Esophagus (tissue), 2 donors: ENCODE measurements around the gene STARD4. TPM values are rescaled to one million over a fixed set of nuclear protein-coding genes. Genes with fewer than 3 reads are reported as not detected.
A peak's percentile ranks its signal among the peaks of the same experiment; 100 is the strongest.

ENCODE experiments used
- H3K27ac ChIP-seq, 2 donors: one replicate each; pipeline ENCODE4 v1.5.1; 2013; ENCODE audit warnings: low read depth in 2 of 2, mild to moderate bottlenecking in 2 of 2, inconsistent platforms in 1 of 2, low read length in 1 of 2, moderate library complexity in 1 of 2
- H3K27me3 ChIP-seq, 2 donors: one replicate each; pipeline ENCODE4 v1.6.1; 2013; ENCODE audit warnings: low read length in 2 of 2, control low read depth in 1 of 2, mild to moderate bottlenecking in 1 of 2; ENCODE audit not compliant: insufficient read depth in 2 of 2, control insufficient read depth in 1 of 2
- H3K36me3 ChIP-seq, 2 donors: one replicate each; pipeline ENCODE4 v1.6.1; 2013; ENCODE audit warnings: low read length in 1 of 2; ENCODE audit not compliant: control insufficient read depth in 2 of 2, insufficient read depth in 2 of 2
- H3K4me1 ChIP-seq, 2 donors: one replicate each; pipeline ENCODE4 v1.6.1; 2013; ENCODE audit warnings: low read length in 1 of 2; ENCODE audit not compliant: control insufficient read depth in 2 of 2, insufficient read depth in 2 of 2
- H3K4me3 ChIP-seq, 2 donors: one replicate each; pipeline ENCODE4 v1.5.1; 2013; ENCODE audit warnings: low read length in 2 of 2, mild to moderate bottlenecking in 2 of 2, low read depth in 1 of 2, moderate library complexity in 1 of 2
- H3K9me3 ChIP-seq, 2 donors: one replicate each; pipeline ENCODE4 v1.6.1; 2013; ENCODE audit warnings: mild to moderate bottlenecking in 2 of 2, low read depth in 1 of 2, low read length in 1 of 2, moderate library complexity in 1 of 2; ENCODE audit not compliant: control insufficient read depth in 2 of 2, insufficient read depth in 1 of 2
- WGBS, 2 donors: extraction: QIAGEN DNeasy Blood & Tissue Kit; methylation state at CpG; one replicate each; pipeline ENCODE4 v1.1.7; 2013; 5-methylcytosine and 5-hydroxymethylcytosine counted together
- polyA plus RNA-seq, 2 donors: library from polyadenylated mRNA; stranded (reverse); fragments of 200-250 nt; gene quantifications; one replicate each; pipeline ENCODE4 v1.2.3, GENCODE V29; 2013
- donor health status: healthy with polysubstance abuse.
- donor health status: Bipolar disorder and iron deficiency.

STARD4 gene
- polyA plus RNA-seq, 2 donors, result 5.3 to 5.9 TPM

GRCh38 chr5:111486926-111487325 lies 25.4 kb downstream of the STARD4 start:
- Histone ChIP-seq H3K4me1 (no peaks in the 10 kb centered on the region), H3K9me3 (no peaks in the 10 kb centered on the region), H3K27me3 (no peaks in the 10 kb centered on the region)

GRCh38 chr5:111486055-111486454 lies 26.3 kb downstream of the STARD4 start:
- 46 to 50% methylated on average over 2 of the region's 2 CpGs for WGBS, 2 donors
- H3K27me3 ChIP-seq, result no peaks in the 10 kb centered on the region

More at GRCh38 chr5:111486926-111487325, 25.4 kb downstream of the STARD4 start:
- no peak overlapping the region for H3K27ac ChIP-seq
- H3K4me3 ChIP-seq, result no peak overlapping the region
- no peaks in the 10 kb centered on the region for H3K36me3 ChIP-seq

GRCh38 chr5:111480346-111480745 lies 32.0 kb downstream of the STARD4 start:
- Histone ChIP-seq H3K36me3 (no peaks in the 10 kb centered on the region), H3K9me3 (no peaks in the 10 kb centered on the region), H3K4me1 (no peaks in the 10 kb centered on the region), H3K27ac (no peak overlapping the region), H3K27me3 (no peaks in the 10 kb centered on the region), H3K4me3 (no peak overlapping the region)
- 57 to 67% methylated on average over 4 of the region's 4 CpGs for WGBS, 2 donors

More at GRCh38 chr5:111486055-111486454, 26.3 kb downstream of the STARD4 start:
- Histone ChIP-seq H3K4me3 (no peak overlapping the region), H3K4me1 (no peaks in the 10 kb centered on the region), H3K27ac (no peak overlapping the region), H3K9me3 (no peaks in the 10 kb centered on the region), H3K36me3 (no peaks in the 10 kb centered on the region)

GRCh38 chr5:111478898-111479297 lies 33.4 kb downstream of the STARD4 start:
- H3K4me1 ChIP-seq, result no peaks in the 10 kb centered on the region
- no peak overlapping the region for H3K4me3 ChIP-seq
- no peak overlapping the region for H3K27ac ChIP-seq
- H3K9me3 ChIP-seq, result no peaks in the 10 kb centered on the region
- H3K36me3 ChIP-seq, result no peaks in the 10 kb centered on the region
- 96% methylated on average over 2 of the region's 2 CpGs for WGBS, 2 donors
- no peaks in the 10 kb centered on the region for H3K27me3 ChIP-seq

GRCh38 chr5:111478266-111478665 lies 34.1 kb downstream of the STARD4 start:
- Histone ChIP-seq H3K27ac (no peak overlapping the region), H3K4me1 (no peaks in the 10 kb centered on the region), H3K36me3 (no peaks in the 10 kb centered on the region), H3K4me3 (no peak overlapping the region), H3K27me3 (no peaks in the 10 kb centered on the region), H3K9me3 (no peaks in the 10 kb centered on the region)
- whole genome bisulfite sequencing, 2 donors, result 88 to 93% methylated on average over 1 of the region's 1 CpG

- Histone ChIP-seq H3K4me3 (no peak overlapping the region), H3K9me3 (no peaks in the 10 kb centered on the region), H3K27me3 (no peaks in the 10 kb centered on the region), H3K27ac (no peak overlapping the region), H3K4me1 (no peaks in the 10 kb centered on the region), H3K36me3 (no peaks in the 10 kb centered on the region)
- 64 to 71% methylated on average over 3 of the region's 3 CpGs for WGBS, 2 donors
Observed at GRCh38 chr5:111472579-111472978, 39.8 kb downstream of the STARD4 start.

- H3K4me3 ChIP-seq, result no peak overlapping the region
- 92 to 94% methylated on average over 3 of the region's 3 CpGs for WGBS, 2 donors
- H3K9me3 ChIP-seq, result no peaks in the 10 kb centered on the region
- no peaks in the 10 kb centered on the region for H3K27me3 ChIP-seq
- H3K4me1 ChIP-seq, result no peaks in the 10 kb centered on the region
- H3K27ac ChIP-seq, result no peak overlapping the region
- H3K36me3 ChIP-seq, result no peaks in the 10 kb centered on the region
Observed at GRCh38 chr5:111472096-111472495, 40.2 kb downstream of the STARD4 start.

GRCh38 chr5:111469903-111470302 lies 42.4 kb downstream of the STARD4 start:
- no peaks in the 10 kb centered on the region for H3K27me3 ChIP-seq
- H3K4me3 ChIP-seq, result no peak overlapping the region
- no peaks in the 10 kb centered on the region for H3K4me1 ChIP-seq
- H3K27ac ChIP-seq, result peak overlapping the region in 1 of 2 donors; percentile 9
- no peaks in the 10 kb centered on the region for H3K36me3 ChIP-seq
- WGBS, 2 donors, result 56 to 73% methylated on average over 2 of the region's 2 CpGs
- no peaks in the 10 kb centered on the region for H3K9me3 ChIP-seq

- no peak overlapping the region for H3K4me3 ChIP-seq
- no peaks in the 10 kb centered on the region for H3K36me3 ChIP-seq
- WGBS, 2 donors, result 44 to 58% methylated on average over 2 of the region's 2 CpGs
- H3K9me3 ChIP-seq, result no peaks in the 10 kb centered on the region
- no peaks in the 10 kb centered on the region for H3K4me1 ChIP-seq
- no peaks in the 10 kb centered on the region for H3K27me3 ChIP-seq
- H3K27ac ChIP-seq, result no peak overlapping the region
Observed at GRCh38 chr5:111469293-111469896, 42.9 kb downstream of the STARD4 start.

GRCh38 chr5:111463311-111463710 lies 49.0 kb downstream of the STARD4 start:
- H3K9me3 ChIP-seq, result no peaks in the 10 kb centered on the region
- no peak overlapping the region for H3K27ac ChIP-seq
- H3K27me3 ChIP-seq, result no peaks in the 10 kb centered on the region
- no peak overlapping the region for H3K4me3 ChIP-seq
- no peaks in the 10 kb centered on the region for H3K36me3 ChIP-seq
- H3K4me1 ChIP-seq, result no peaks in the 10 kb centered on the region
